Vagina (tissue), 2 donors: ENCODE measurements around the gene SLC6A4.

Experiments used
- POLR2AphosphoS5 ChIP-seq, 2 donors: sonication (generic); formaldehyde crosslinking; IDR thresholded peaks; one replicate each; pipeline ENCODE4 v1.9.0; 2017; ENCODE audit warnings: antibody characterized with exemption in 2 of 2, mild to moderate bottlenecking in 2 of 2, low read depth in 1 of 2; ENCODE audit not compliant: insufficient read depth in 1 of 2
- TF ChIP-seq, protein P1 (sequence below), 3 experiments: fragments of 450-650 bp in 2 of 3; fragments of 200-600 bp in 1 of 3; sonication (generic) in 1 of 3; IDR thresholded peaks; one replicate each; pipeline ENCODE4 v1.5.1; 2017 to 2019; ENCODE audit warnings: antibody characterized with exemption in 3 of 3, mild to moderate bottlenecking in 2 of 3, moderate library complexity in 2 of 3

DNA sequence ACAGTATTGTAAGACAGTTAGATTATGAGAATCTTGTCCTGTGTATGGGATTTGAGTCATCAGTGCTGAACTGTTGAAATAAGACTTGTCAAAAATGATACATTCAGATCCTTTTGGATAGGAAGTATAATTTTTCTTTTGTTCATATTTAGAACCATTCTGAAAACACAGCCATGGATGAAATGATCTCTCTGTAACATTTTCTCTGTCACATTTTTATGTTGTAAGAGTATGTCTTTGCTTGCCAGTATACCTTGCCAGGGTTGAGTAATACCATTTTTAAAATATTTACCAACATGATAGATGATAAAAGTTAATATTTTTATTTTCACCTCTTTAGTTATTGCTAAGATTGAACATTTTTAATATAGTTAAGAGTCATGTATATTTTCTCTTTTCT, 73.9 kb downstream of the SLC6A4 start:
- TF ChIP-seq, protein P1, sequence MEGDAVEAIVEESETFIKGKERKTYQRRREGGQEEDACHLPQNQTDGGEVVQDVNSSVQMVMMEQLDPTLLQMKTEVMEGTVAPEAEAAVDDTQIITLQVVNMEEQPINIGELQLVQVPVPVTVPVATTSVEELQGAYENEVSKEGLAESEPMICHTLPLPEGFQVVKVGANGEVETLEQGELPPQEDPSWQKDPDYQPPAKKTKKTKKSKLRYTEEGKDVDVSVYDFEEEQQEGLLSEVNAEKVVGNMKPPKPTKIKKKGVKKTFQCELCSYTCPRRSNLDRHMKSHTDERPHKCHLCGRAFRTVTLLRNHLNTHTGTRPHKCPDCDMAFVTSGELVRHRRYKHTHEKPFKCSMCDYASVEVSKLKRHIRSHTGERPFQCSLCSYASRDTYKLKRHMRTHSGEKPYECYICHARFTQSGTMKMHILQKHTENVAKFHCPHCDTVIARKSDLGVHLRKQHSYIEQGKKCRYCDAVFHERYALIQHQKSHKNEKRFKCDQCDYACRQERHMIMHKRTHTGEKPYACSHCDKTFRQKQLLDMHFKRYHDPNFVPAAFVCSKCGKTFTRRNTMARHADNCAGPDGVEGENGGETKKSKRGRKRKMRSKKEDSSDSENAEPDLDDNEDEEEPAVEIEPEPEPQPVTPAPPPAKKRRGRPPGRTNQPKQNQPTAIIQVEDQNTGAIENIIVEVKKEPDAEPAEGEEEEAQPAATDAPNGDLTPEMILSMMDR (IDR thresholded peaks at IDR 0.05) = no peak
- no peak for TF ChIP-seq POLR2AphosphoS5 (IDR thresholded peaks at IDR 0.05; ENCODE audit: insufficient read depth in 1 of 2, low read depth in 1 of 2)
